SU-DHL-6 (cell line): ENCODE measurements around the gene DOCK1.

Experiments used
- EZH2phosphoT487 ChIP-seq: fragments of 200-600 bp; sonication (generic), shearing (Covaris generic); conservative IDR thresholded peaks from 2 replicates; pipeline ENCODE4 v1.6.1; 2018; ENCODE audit warnings: mild to moderate bottlenecking, antibody characterized with exemption, low read length, moderate library complexity, mixed read lengths
- TF ChIP-seq, protein P1 (sequence below): fragments of 200-600 bp; sonication (generic); IDR thresholded peaks from one replicate; pipeline ENCODE4 v1.5.1; 2017; ENCODE audit warnings: antibody characterized with exemption, mild to moderate bottlenecking, low read length, moderate library complexity; ENCODE audit not compliant: insufficient read depth, poor library complexity, severe bottlenecking

DNA sequence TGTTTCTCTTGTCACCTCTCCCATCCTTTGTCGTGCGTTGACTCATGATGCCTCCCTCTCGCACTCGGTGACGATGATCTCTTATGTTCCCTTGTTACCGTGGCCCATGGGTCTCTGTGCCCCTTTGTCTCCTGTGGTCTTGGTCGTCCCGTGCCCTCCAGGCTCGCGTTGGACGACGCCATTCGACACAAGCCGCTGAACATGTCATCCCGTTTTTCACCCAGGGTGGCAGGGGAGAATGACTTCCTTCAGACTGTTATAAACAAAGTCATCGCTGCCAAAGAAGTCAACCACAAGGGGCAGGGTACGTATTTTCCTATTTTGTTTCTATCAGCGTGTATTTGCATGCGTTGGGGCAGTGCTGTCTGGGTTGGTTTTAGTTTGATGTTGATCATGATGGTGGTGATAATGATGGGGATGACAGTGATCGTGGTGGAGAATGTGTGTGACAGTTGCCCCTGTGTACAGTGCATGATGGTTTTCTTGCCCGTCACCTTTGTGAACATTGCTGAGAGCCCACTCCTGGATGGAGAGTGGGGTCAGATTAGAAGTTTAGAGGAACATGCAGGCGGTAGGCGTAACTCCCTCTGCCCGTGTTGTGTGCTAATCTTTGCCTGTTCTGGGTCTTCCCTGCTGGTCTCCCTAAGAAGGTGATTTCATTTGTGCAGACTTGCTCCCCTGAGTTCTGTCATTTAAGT, 107.0 kb downstream of the DOCK1 start:
- TF ChIP-seq, protein P1, sequence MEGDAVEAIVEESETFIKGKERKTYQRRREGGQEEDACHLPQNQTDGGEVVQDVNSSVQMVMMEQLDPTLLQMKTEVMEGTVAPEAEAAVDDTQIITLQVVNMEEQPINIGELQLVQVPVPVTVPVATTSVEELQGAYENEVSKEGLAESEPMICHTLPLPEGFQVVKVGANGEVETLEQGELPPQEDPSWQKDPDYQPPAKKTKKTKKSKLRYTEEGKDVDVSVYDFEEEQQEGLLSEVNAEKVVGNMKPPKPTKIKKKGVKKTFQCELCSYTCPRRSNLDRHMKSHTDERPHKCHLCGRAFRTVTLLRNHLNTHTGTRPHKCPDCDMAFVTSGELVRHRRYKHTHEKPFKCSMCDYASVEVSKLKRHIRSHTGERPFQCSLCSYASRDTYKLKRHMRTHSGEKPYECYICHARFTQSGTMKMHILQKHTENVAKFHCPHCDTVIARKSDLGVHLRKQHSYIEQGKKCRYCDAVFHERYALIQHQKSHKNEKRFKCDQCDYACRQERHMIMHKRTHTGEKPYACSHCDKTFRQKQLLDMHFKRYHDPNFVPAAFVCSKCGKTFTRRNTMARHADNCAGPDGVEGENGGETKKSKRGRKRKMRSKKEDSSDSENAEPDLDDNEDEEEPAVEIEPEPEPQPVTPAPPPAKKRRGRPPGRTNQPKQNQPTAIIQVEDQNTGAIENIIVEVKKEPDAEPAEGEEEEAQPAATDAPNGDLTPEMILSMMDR: no peak
- TF ChIP-seq EZH2phosphoT487: no peak
